GM21723 (cell line): Measurements from ENCODE around the gene TSPAN31.
A peak's percentile ranks its signal among the peaks of the same experiment; 100 is the strongest.

Source experiments
- ATAC-seq: cut with Tn5 transposase; IDR thresholded peaks from one replicate; pipeline ENCODE4 v1.9.1; 2021; ENCODE audit warnings: mild to moderate bottlenecking, moderate library complexity; ENCODE audit not compliant: unreplicated experiment

The TSPAN31 gene

DNA sequence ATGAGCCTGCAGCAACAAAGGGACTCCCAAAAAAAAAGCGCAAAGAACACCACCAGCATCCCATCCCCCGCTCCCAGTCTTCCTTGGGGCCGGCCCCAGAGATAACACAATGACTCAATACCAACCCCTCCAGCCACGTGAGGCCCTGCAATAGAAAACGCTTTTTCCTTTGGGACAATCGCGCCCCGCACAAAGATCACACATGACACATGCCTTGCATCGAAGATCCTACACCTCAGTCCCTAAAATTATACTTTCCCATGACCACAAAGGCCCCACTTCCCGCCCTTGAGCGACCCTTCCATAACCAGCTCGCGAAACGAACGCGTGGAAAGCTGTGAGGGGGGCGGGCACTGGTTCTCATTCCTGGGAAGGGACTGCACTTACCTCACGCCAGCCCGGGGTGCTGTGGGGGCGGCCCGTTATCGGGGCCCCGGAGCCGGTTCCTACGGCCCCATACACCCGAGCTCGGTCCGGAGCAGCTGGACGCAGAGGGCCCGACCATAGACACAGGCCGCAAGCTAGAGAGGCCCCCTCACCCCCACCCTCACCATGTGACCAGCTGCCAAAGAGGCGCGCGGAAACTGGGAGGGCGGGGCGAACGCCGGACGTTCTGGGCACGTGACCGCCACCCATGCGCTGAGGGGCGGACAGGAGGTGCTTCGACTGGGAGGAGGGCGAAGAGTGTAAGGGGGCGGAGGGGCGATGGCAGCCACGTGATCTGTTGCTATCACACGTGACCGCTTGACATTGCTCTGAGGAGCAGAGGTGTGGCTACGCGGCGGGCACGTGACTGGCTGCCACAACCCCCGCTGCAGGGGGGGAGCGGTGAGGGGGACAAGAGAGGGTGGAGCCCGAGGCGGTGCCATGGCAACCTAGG lies 7.2 kb downstream of the TSPAN31 start, which contains the start of gene CDK4:
Gene CDK4, minus strand, starts transcription at position 523 of the 880 bp plus-strand sequence. CDS start 593 bp downstream, outside the sequence.
- peak; percentile 66 for ATAC-seq

- no peak for ATAC-seq
Measured at GRCh38 chr12:57752668-57753000, 7.8 kb downstream of the TSPAN31 start.

DNA sequence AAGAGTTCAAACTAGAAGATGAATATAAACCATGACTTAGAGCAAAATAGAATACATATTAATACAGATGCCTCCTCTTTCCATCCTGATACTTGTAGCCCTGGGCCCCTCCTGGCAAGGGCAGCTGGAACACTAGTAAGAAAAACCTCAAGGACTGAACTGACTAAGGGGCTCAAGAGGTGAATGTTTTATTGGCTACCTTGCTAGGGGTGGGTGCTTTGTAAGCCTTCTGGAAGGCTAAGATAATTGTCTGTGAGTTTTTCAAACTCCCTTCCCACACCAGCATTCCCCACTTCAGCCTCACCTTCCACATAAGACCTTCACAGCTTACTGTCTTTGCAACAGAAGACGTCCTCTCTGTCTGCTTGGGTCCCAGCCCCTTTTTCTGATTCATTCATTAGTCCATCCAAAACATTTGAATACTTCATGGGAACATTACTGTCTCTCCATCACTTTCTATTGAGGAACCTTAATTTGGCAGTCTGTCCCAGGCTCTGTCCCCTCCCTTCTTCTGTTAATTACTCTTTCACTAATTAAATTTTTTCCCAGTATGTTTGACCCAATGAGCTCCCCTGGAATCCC lies 9.0 kb downstream of the TSPAN31 start:
- ATAC-seq: no peak

GRCh38 chr12:57754411-57755193 lies 9.8 kb downstream of the TSPAN31 start, which contains the start of gene MARCHF9:
TSS of gene MARCHF9 (plus strand) at chr12:57755103. CDS start at chr12:57755529, 426 bp downstream.
- ATAC-seq: peak; percentile 45

GRCh38 chr12:57755194-57755453 lies 10.3 kb downstream of the TSPAN31 start:
- ATAC-seq: no peak

DNA sequence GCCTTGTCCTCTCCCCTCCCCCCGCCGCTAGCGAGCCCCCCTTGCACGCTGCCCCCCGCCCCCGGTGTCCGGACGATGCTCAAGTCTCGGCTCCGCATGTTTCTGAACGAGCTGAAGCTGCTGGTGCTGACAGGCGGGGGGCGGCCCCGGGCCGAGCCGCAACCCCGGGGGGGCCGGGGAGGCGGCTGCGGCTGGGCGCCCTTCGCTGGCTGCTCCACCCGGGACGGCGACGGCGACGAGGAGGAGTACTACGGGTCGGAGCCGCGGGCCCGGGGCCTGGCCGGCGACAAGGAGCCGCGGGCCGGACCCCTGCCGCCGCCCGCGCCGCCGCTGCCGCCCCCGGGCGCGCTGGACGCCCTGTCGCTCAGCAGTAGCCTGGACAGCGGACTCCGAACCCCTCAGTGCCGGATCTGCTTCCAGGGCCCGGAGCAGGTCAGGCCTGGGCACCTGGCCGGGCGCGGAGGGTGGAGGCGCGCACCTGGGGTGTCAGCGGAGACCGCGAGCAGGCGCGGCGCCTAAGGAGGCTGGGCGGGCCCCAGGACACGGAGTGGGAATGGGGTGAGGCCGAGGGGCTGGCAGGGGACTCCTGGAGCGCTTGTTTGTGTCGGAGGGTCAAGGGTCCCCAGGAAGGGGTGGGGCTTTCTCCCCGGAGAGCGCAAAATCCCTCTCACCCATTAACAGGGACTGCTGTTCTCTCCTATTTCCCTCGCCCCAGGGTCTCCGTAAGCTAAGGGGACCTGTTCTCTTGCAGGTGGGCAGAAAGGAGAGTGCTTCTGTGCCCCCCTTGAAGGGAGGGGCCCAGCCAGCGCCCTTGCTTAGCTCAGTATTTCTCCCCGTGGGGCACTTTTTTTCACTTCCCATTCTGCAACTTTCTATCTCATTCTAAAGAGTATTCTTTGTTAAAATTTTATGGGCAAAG lies 10.9 kb downstream of the TSPAN31 start:
- no peak for ATAC-seq

DNA sequence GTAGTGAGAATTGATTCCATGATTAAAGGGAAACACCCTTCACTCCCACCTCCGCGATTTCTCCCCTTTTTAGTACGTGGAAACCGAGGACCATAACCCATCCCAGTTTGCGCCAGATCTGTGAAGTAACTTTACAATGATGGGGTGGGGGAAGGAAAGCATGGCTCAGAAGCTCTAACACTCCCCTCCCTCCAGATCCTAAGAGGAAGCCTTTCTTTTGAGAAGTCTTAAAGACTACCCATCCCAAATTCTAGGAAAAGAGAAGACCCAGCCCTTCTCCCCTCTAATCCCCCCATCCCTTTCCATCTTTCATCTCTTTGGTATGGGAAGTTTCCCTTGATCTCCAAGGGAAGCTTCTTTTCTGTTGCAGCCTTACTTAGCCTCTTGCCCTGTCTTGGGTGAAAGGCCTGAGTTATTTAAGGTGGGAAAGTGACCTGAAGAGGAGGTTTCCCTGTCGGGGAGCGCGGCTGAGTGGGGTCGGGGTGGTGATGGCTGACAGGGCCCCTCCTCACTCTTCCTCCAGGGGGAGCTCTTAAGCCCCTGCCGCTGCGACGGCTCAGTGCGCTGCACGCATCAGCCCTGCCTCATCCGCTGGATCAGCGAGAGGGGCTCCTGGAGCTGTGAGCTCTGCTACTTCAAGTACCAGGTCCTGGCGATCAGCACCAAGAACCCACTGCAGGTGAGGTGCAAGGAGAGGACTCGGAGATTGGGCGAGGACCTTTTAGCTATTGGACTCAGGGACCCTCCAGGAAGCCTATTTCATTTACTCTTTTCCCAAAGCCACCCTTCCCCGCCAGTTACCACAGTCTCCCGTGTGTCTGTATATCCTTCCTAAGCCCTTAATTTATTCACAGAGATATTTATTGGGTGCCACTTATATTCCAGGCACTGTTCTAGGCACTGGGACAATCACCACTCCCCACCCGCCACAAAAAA lies 11.8 kb downstream of the TSPAN31 start:
- ATAC-seq: peak; percentile 32

GRCh38 chr12:57757771-57758170 lies 12.9 kb downstream of the TSPAN31 start:
- no peak for ATAC-seq

DNA sequence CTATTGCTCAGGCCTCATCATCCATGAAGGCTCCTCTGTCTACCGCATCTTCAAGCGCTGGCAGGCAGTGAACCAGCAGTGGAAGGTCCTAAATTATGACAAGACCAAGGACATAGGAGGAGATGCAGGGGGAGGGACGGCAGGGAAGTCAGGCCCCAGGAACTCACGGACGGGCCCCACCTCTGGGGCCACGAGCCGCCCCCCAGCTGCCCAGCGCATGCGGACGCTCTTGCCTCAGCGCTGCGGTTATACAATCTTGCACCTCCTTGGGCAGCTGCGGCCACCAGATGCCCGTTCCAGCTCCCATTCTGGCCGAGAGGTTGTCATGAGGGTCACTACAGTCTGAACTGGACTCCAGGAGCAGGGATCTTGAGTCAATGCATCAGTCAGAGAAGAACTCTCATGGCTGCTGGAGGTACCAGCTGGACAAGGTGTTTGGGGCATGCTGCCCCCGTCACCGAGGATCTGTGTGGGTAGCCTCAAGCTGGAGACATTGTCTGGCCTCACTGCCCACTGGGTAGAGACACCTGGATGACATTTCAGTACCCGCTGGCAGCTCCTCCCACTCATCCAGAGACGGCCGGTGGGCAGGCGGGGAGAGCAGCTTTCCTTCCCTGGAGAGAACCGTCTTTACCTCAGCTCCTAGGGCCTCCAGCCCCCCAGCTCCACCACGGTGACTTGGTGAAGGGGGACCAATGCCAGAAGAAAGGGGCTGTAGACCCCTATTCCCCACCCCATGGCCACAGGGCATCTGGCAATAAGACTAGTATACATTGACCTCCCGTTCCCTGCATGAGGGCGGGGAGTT lies 13.9 kb downstream of the TSPAN31 start:
- no peak for ATAC-seq

- ATAC-seq: no peak
Measured at GRCh38 chr12:57759360-57759980, 14.6 kb downstream of the TSPAN31 start.

- ATAC-seq: no peak
Measured at GRCh38 chr12:57760347-57760982, 15.6 kb downstream of the TSPAN31 start.

DNA sequence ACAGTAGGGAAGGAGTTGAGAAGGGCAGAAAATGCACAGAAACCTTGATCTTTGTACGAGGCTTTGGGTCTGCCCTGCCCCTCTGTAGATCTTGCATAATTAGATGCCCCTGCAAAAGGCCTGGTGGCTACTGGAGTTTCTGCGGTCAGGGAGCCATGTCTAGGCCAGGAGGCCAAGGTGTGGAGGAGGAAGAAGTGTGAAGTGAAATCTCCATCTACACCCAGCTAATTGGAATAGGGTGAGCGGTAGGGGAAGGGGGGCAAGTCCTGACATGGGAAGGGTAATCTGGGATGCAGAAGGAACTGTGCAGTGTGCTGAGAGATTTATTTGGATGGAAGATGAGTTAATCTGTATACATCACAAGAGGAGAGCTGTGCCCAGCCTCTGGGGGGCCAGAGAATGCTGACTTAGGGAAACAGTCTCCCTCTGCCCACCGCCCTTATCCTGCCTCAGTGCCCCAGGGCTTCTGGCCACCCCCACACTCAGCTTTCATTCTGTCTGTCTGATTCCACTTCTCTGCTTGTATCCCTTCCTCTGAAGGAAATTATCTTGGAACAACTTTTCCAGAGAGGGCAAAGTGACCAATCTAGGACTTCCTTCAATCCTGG lies 16.7 kb downstream of the TSPAN31 start:
- ATAC-seq: no peak

GRCh38 chr12:57762463-57762862 lies 17.6 kb downstream of the TSPAN31 start:
- no peak for ATAC-seq

DNA sequence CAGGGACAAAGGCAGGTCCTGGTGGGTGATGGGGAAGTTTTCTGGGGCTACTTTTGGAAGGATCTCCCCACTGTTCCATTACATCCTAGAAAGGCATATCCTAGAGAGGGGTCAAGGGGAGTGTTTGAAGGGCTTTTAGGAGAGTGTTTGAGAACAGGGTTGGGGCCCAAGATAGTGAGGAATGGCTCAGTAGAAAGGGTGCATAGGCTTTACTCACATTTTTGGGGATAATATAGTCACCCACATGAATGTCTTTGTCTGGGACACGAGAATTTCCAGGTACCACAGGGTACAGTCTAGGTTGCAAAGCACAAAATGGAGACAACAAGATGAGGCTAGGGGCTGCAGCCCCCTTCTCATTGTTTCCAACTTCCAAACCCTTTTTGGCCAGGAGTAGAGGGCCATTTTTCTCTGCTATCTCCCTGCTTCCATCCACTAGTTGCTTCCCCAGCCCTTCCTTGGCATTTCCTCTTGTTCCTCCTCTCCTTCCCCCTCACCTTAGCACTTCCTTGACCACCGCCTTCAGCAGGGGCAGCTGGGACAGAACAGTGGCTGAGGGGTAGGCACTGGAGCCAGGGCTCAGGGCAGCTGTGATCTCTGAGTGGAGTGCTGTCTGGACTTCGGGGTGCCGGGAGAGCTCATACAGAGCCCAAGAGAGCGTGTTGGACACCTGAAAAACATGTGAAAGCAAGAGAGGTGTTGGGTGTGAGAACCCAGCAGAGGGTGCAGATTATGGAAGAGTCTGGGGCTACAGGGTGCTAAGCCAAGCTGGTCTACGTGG lies 19.2 kb downstream of the TSPAN31 start:
- ATAC-seq: no peak

DNA sequence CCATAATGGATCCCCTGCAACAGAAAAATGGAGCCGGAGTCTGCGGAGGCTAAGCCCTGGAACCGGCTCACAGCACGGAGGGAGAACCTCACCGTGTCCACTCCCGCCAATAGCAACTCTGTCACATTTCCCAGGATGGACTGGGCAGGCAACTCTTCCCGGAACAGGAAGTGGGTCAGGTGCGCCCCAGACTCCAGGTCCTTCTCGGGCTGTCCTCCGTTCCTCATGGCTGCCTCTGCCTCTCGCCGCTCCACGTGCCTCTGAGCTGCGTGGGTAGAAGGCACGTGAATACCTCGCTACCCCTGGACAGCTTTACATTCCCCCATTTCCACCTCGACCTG lies 19.8 kb downstream of the TSPAN31 start:
- peak; percentile 1 for ATAC-seq

- peak; percentile 77 for ATAC-seq
Measured at GRCh38 chr12:57765003-57765697, 20.3 kb downstream of the TSPAN31 start.
